ENCODE measurements around the gene C17orf113. TPM values are rescaled to one million over a fixed set of nuclear protein-coding genes. Genes with fewer than 3 reads are reported as not detected.

C17orf113 gene
- total RNA-seq, 1 experiment from 2014 or later = 0.74 TPM

DNA sequence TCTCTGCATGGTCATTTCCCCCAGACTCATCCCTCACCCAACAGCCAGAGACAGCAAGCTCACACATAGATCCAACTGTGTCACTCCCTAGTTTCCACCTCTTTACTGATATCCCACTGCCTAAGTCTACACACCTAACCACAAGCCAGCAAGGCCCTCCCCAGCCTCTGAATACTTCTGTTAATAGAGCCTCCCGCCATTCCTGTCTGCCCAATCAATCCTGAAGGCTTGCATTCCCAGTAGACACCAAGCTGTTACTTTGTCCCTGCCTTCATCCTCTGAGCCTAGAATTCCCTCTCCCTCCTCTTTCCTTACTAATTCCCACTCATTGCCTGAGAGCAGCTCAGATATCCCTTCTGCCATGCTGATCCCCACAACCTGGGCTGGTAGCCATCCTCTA, 4.7 kb downstream of the C17orf113 start:
- BruUV-seq (replicated peaks) = no TSS peak
- ChIA-PET CTCF (no interaction called here), POLR2A (interaction anchor here (0.6 kb wide), 1 partner anchor 39 kb away, joined by 3 read pairs; no protein-coding TSS in a partner anchor)
- TF ChIP-seq, protein P1, sequence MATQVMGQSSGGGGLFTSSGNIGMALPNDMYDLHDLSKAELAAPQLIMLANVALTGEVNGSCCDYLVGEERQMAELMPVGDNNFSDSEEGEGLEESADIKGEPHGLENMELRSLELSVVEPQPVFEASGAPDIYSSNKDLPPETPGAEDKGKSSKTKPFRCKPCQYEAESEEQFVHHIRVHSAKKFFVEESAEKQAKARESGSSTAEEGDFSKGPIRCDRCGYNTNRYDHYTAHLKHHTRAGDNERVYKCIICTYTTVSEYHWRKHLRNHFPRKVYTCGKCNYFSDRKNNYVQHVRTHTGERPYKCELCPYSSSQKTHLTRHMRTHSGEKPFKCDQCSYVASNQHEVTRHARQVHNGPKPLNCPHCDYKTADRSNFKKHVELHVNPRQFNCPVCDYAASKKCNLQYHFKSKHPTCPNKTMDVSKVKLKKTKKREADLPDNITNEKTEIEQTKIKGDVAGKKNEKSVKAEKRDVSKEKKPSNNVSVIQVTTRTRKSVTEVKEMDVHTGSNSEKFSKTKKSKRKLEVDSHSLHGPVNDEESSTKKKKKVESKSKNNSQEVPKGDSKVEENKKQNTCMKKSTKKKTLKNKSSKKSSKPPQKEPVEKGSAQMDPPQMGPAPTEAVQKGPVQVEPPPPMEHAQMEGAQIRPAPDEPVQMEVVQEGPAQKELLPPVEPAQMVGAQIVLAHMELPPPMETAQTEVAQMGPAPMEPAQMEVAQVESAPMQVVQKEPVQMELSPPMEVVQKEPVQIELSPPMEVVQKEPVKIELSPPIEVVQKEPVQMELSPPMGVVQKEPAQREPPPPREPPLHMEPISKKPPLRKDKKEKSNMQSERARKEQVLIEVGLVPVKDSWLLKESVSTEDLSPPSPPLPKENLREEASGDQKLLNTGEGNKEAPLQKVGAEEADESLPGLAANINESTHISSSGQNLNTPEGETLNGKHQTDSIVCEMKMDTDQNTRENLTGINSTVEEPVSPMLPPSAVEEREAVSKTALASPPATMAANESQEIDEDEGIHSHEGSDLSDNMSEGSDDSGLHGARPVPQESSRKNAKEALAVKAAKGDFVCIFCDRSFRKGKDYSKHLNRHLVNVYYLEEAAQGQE (IDR thresholded peaks at IDR 0.05; ENCODE audit: insufficient read depth in 1 of 2, low read depth in 2 of 2, low read length in 1 of 2) = no peak
- TF ChIP-seq, protein P2, sequence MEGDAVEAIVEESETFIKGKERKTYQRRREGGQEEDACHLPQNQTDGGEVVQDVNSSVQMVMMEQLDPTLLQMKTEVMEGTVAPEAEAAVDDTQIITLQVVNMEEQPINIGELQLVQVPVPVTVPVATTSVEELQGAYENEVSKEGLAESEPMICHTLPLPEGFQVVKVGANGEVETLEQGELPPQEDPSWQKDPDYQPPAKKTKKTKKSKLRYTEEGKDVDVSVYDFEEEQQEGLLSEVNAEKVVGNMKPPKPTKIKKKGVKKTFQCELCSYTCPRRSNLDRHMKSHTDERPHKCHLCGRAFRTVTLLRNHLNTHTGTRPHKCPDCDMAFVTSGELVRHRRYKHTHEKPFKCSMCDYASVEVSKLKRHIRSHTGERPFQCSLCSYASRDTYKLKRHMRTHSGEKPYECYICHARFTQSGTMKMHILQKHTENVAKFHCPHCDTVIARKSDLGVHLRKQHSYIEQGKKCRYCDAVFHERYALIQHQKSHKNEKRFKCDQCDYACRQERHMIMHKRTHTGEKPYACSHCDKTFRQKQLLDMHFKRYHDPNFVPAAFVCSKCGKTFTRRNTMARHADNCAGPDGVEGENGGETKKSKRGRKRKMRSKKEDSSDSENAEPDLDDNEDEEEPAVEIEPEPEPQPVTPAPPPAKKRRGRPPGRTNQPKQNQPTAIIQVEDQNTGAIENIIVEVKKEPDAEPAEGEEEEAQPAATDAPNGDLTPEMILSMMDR (IDR thresholded peaks at IDR 0.05) = no peak
- TF ChIP-seq POLR2AphosphoS5 (IDR thresholded peaks at IDR 0.05; ENCODE audit: low read depth, low read length) = no peak
- no peak for TF ChIP-seq TCF7L2 (IDR thresholded peaks at IDR 0.05; ENCODE audit: low read depth, low read length)
- no peak for TF ChIP-seq SIN3A (IDR thresholded peaks at IDR 0.05; ENCODE audit: borderline replicate concordance, insufficient read depth, low read depth, low read length)
- ATAC-seq (no peak), DNase-seq (ENCODE audit: low read depth, low spot score) (no peak)
- Histone ChIP-seq H3K4me1 (ENCODE audit: control insufficient read depth, insufficient read depth, low read length) (peaks cover 2% of the 10 kb centered on the region; the same call in 1 of the 2 replicates), H3K9me3 (ENCODE audit: control insufficient read depth, insufficient read depth, low read depth, low read length) (no peaks in the 10 kb centered on the region), H3K4me3 (ENCODE audit: low read depth in 2 of 2, low read length in 2 of 2) (no peak overlapping the region), H3K27me3 (ENCODE audit: control insufficient read depth, insufficient read depth, low read length) (no peaks in the 10 kb centered on the region), H3K36me3 (ENCODE audit: control insufficient read depth, insufficient read depth, low read length) (no peaks in the 10 kb centered on the region), H3K27ac (ENCODE audit: low read length) (no peak overlapping the region)
- in situ Hi-C loops (cut with HindIII; ENCODE audit: low pct_unique_long_range_greater_than_20kb, low sequenced_read_pairs) (no loop called here), intact Hi-C loops (cut with micrococcal nuclease; ENCODE audit: unreplicated experiment) (no loop called here)

DNA sequence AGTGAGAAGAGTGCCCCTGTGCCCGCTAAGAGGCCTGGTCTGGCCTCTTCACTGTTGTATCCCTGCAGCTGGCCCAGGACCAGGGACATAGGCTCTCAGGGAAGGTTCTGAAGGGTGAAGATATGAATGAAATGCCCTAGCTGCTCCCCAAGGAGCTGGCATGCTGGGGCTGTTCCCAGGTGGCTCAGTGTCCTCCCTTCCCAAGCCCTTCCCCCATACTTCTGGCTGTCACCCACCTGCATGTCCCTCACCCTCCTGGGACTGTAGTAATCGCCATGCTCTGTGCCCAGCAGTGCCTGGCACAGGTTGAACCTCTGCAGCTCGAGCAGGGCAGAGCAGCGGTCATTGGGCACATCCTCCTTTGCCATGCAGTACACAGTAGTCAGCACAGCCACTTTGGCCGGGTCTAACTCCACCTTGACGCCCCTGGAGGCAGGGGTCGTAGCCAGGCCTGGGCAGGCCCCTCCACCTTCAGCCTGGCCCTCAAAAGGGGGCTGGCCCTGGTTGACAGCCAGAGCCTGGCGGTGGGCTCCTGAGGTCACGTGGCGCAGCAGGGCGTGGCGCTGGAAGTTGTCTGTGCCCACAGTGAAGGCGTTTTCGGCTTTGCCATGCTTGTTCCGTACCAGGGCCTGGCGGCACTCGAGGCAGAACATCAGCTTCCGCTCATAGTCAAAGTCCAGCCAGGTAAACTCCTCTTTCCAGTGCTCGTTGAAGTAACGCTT, 7.6 kb downstream of the C17orf113 start:
- Histone ChIP-seq H3K27ac (ENCODE audit: low read length) (no peak overlapping the region), H3K36me3 (ENCODE audit: control insufficient read depth, insufficient read depth, low read length) (no peaks in the 10 kb centered on the region), H3K27me3 (ENCODE audit: control insufficient read depth, insufficient read depth, low read length) (no peaks in the 10 kb centered on the region), H3K4me3 (ENCODE audit: low read depth in 2 of 2, low read length in 2 of 2) (no peak overlapping the region), H3K4me1 (ENCODE audit: control insufficient read depth, insufficient read depth, low read length) (no peaks in the 10 kb centered on the region), H3K9me3 (ENCODE audit: control insufficient read depth, insufficient read depth, low read depth, low read length) (no peaks in the 10 kb centered on the region)
- no peak for DNase-seq (ENCODE audit: low read depth, low spot score)
- POLR2A ChIA-PET = no interaction called here
- no TSS peak for BruUV-seq (replicated peaks)
- no peak for ATAC-seq
- in situ Hi-C loops (cut with HindIII; ENCODE audit: low pct_unique_long_range_greater_than_20kb, low sequenced_read_pairs) (no loop called here), intact Hi-C loops (cut with micrococcal nuclease; ENCODE audit: unreplicated experiment) (no loop called here)
- CTCF ChIA-PET = no interaction called here
- TF ChIP-seq POLR2AphosphoS5 (IDR thresholded peaks at IDR 0.05; ENCODE audit: low read depth, low read length) (no peak), SIN3A (IDR thresholded peaks at IDR 0.05; ENCODE audit: borderline replicate concordance, insufficient read depth, low read depth, low read length) (no peak), TCF7L2 (IDR thresholded peaks at IDR 0.05; ENCODE audit: low read depth, low read length) (no peak)
- TF ChIP-seq, protein P2 (IDR thresholded peaks at IDR 0.05) = no peak
- TF ChIP-seq, protein P1 (IDR thresholded peaks at IDR 0.05; ENCODE audit: insufficient read depth in 1 of 2, low read depth in 2 of 2, low read length in 1 of 2) = no peak

Measured in Panc1 (cell line).